Transverse colon (tissue), 4 donors: Measurements from ENCODE around the gene KLHL18. TPM values are rescaled to one million over a fixed set of nuclear protein-coding genes. Genes with fewer than 3 reads are reported as not detected.
"Not testable (repeated sequence)": the region's sequence is repeated elsewhere in the genome, so short reads cannot be mapped to it uniquely, and the experiment has no call there.

Experiments used
- DNase-seq: peaks from one replicate; pipeline ENCODE4 v3.0.0-alpha.2; 2019
- H3K27ac ChIP-seq, 4 donors: fragments of 200-600 bp; sonication (generic); 2 replicates each; pipeline ENCODE4 v1.5.1; 2016 to 2018; ENCODE audit warnings: inconsistent platforms in 4 of 4
- H3K27me3 ChIP-seq: fragments of 200-600 bp; sonication (generic); 2 replicates; pipeline ENCODE4 v1.5.1; 2017; ENCODE audit warnings: inconsistent platforms
- H3K36me3 ChIP-seq, 4 donors: fragments of 200-600 bp; sonication (generic); 2 replicates each; pipeline ENCODE4 v1.5.1; 2017 to 2019; ENCODE audit warnings: inconsistent platforms in 4 of 4
- H3K4me1 ChIP-seq, 4 donors: fragments of 200-600 bp; sonication (generic); 2 replicates each; pipeline ENCODE4 v1.5.1; 2017 to 2020; ENCODE audit warnings: inconsistent platforms in 4 of 4
- H3K4me3 ChIP-seq, 4 donors: fragments of 200-600 bp; sonication (generic); 1 replicate in 1 of 4; 2 replicates in 3 of 4; pipeline versions ENCODE4 v1.5.1 to v1.6.1; 2017 to 2019; ENCODE audit warnings: inconsistent platforms in 4 of 4
- H3K9me3 ChIP-seq, 2 donors: fragments of 200-600 bp; sonication (generic); 2 replicates each; pipeline ENCODE4 v1.5.1; 2017 to 2019; ENCODE audit warnings: inconsistent platforms in 2 of 2
- CTCF ChIP-seq, 5 experiments: fragments of 200-600 bp in 3 of 5; fragments of 450-650 bp in 2 of 5; sonication (generic) in 3 of 5; IDR thresholded peaks; 1 replicate in 2 of 5; 2 replicates in 3 of 5; pipeline ENCODE4 v1.5.1; 2016 to 2017; ENCODE audit warnings: antibody characterized with exemption in 5 of 5, inconsistent platforms in 3 of 5, mild to moderate bottlenecking in 2 of 5, moderate library complexity in 1 of 5
- EP300 ChIP-seq: sonication (generic); formaldehyde crosslinking; IDR thresholded peaks from one replicate; pipeline ENCODE4 v1.6.1; 2017; ENCODE audit warnings: antibody characterized with exemption, low read depth
- POLR2A ChIP-seq: fragments of 450-650 bp; IDR thresholded peaks from one replicate; pipeline ENCODE4 v1.6.1; 2016; ENCODE audit warnings: antibody characterized with exemption, mild to moderate bottlenecking, moderate library complexity
- POLR2AphosphoS5 ChIP-seq, 3 donors: sonication (generic); formaldehyde crosslinking; IDR thresholded peaks; one replicate each; pipeline ENCODE4 v1.6.1; 2016; ENCODE audit warnings: antibody characterized with exemption in 3 of 3
- WGBS, 2 donors: methylation state at CpG; one replicate each; pipeline ENCODE4 v1.1.5; 2018; ENCODE audit warnings: low coverage in 1 of 2; 5-methylcytosine and 5-hydroxymethylcytosine counted together
- in situ Hi-C, 4 donors: fragments of 200-750 bp; cut with MboI; loops; one replicate each; pipeline versions ENCODE4 v1.15.0 to v1.15.1; 2017; ENCODE audit warnings: low sequenced_read_pairs in 3 of 4, low pct_ligation_motif_present in 1 of 4, low pct_unique_long_range_greater_than_20kb in 1 of 4
- intact Hi-C: fragments of 100-400 bp; cut with DNase I; formaldehyde crosslinking; loops from one replicate; pipeline ENCODE4 v1.15.1; 2023; ENCODE audit warnings: low total_unique reads
- total RNA-seq, 4 donors: library from RNA; depleted of rRNA; stranded (reverse); fragments of >200 nt; gene quantifications; one replicate each; pipeline ENCODE4 v1.1.0, GENCODE V29; 2016

KLHL18 gene
- total RNA-seq, 4 donors from 2014 or later, result 12.2 to 48.6 (median 14.5) TPM

- WGBS, 2 donors, result 78 to 85% methylated on average over 3 to 4 of the region's 4 CpGs
- in situ Hi-C loops, result no loop called here
- Histone ChIP-seq H3K4me1 (peaks cover 0 to 9% (median 2%) of the 10 kb centered on the region in 4 donors), H3K36me3 (no peaks in the 10 kb centered on the region), H3K9me3 (no peaks in the 10 kb centered on the region), H3K27me3 (no peaks in the 10 kb centered on the region), H3K4me3 (no peak overlapping the region), H3K27ac (no peak overlapping the region)
- intact Hi-C loops, result no loop called here
- no peak for DNase-seq
- TF ChIP-seq EP300, result no peak
- no peak for TF ChIP-seq CTCF (IDR thresholded peaks at IDR 0.05)
- no peak for TF ChIP-seq POLR2AphosphoS5 (IDR thresholded peaks at IDR 0.05)
- no peak for TF ChIP-seq POLR2A
Observed at GRCh38 chr3:47291158-47291753, 8.5 kb downstream of the KLHL18 start.

GRCh38 chr3:47291754-47292420 is 9.1 kb downstream of the KLHL18 start:
- H3K36me3 ChIP-seq, H3K9me3 ChIP-seq, H3K4me3 ChIP-seq, in situ Hi-C loops, DNase-seq, H3K4me1 ChIP-seq, H3K27ac ChIP-seq, intact Hi-C loops, H3K27me3 ChIP-seq: not testable (repeated sequence)
- 84 to 96% methylated on average over 4 to 9 of the region's 9 CpGs for WGBS, 2 donors

GRCh38 chr3:47293822-47294221 is 11.1 kb downstream of the KLHL18 start:
- TF ChIP-seq EP300, result no peak
- TF ChIP-seq POLR2AphosphoS5 (IDR thresholded peaks at IDR 0.05), result no peak
- no peak for TF ChIP-seq POLR2A
- no peak for TF ChIP-seq CTCF (IDR thresholded peaks at IDR 0.05)
- intact Hi-C loops (no loop called here), in situ Hi-C loops (no loop called here)
- 84 to 86% methylated on average over 2 of the region's 2 CpGs for WGBS, 2 donors
- Histone ChIP-seq H3K4me3 (no peak overlapping the region), H3K4me1 (peaks cover 0 to 11% (median 3%) of the 10 kb centered on the region in 4 donors), H3K27me3 (no peaks in the 10 kb centered on the region), H3K36me3 (no peaks in the 10 kb centered on the region), H3K9me3 (no peaks in the 10 kb centered on the region), H3K27ac (no peak overlapping the region)
- no peak for DNase-seq

GRCh38 chr3:47294392-47294791 is 11.6 kb downstream of the KLHL18 start:
- no peak overlapping the region for H3K4me3 ChIP-seq
- TF ChIP-seq EP300 (no peak), POLR2A (no peak), CTCF (IDR thresholded peaks at IDR 0.05) (no peak), POLR2AphosphoS5 (IDR thresholded peaks at IDR 0.05) (no peak)
- DNase-seq, result no peak
- in situ Hi-C loops (no loop called here), intact Hi-C loops (no loop called here)
- WGBS, 2 donors, result 77 to 86% methylated on average over 2 to 3 of the region's 3 CpGs
- H3K27ac ChIP-seq, result no peak overlapping the region
- no peaks in the 10 kb centered on the region for H3K36me3 ChIP-seq
- H3K9me3 ChIP-seq, result no peaks in the 10 kb centered on the region
- H3K27me3 ChIP-seq, result no peaks in the 10 kb centered on the region
- H3K4me1 ChIP-seq, result peaks cover 0 to 11% (median 3%) of the 10 kb centered on the region in 4 donors
